Measurements from ENCODE around the gene ZWILCH. TPM values are rescaled to one million over a fixed set of nuclear protein-coding genes. Genes with fewer than 3 reads are reported as not detected.

ZWILCH gene
- total RNA-seq, 2 donors from 2014 or later = 3.0 to 8.4 TPM

- TF ChIP-seq, protein P1, sequence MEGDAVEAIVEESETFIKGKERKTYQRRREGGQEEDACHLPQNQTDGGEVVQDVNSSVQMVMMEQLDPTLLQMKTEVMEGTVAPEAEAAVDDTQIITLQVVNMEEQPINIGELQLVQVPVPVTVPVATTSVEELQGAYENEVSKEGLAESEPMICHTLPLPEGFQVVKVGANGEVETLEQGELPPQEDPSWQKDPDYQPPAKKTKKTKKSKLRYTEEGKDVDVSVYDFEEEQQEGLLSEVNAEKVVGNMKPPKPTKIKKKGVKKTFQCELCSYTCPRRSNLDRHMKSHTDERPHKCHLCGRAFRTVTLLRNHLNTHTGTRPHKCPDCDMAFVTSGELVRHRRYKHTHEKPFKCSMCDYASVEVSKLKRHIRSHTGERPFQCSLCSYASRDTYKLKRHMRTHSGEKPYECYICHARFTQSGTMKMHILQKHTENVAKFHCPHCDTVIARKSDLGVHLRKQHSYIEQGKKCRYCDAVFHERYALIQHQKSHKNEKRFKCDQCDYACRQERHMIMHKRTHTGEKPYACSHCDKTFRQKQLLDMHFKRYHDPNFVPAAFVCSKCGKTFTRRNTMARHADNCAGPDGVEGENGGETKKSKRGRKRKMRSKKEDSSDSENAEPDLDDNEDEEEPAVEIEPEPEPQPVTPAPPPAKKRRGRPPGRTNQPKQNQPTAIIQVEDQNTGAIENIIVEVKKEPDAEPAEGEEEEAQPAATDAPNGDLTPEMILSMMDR (IDR thresholded peaks at IDR 0.05) = no peak
These were observed 68.2 kb downstream of the ZWILCH start for GRCh38 chr15:66573348-66573718.

DNA sequence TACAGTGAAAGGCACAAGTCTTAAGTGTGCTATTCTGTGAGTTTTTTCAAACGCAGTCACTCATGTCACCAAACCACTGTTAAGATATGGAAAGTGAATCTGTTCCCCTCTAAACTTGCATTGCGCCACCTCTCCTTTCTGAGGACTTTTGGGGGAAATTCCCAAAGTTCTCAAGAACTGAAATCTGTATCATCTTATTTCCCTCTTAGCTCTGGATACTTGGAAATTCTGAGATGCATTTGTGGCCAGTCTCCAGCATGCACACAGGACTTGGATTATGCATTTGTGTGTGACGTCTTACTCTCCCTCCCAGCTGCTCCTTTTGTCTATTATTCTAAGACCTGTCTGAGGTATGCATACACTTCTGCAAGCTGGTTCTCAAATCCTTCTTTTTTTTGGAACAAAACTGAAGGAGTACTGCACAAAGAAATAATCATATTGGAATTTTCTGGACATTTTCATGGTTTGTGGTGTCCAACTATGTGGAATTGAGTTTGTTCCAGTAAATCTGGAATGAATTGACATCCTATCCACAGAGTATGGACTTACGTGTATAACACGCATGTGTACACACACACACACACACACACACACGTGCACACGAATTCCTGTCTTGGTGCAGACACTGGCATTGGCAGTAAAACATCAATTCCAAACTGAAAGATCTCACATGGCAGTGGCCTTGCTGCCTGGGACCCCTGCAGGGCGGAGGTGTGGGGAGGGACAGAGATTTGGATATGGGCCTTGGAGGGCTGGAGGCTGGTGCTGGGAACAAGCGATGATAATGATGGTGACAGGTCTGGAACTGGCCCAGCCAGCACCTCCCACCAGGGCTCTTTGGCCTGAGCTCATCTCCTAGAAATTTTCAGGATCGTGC is 68.8 kb downstream of the ZWILCH start:
- no peaks in the 10 kb centered on the region for H3K36me3 ChIP-seq
- H3K4me3 ChIP-seq = no peak overlapping the region
- DNase-seq (ENCODE audit: low spot score) (no peak), ATAC-seq (ENCODE audit: insufficient number of reproducible peaks, low FRiP score, low read depth) (no peak)
- H3K4me1 ChIP-seq (ENCODE audit: control insufficient read depth in 1 of 2, low read depth in 2 of 2) = peaks cover 0 to 10% of the 10 kb centered on the region in 2 donors
- H3K27me3 ChIP-seq (replicated peaks; ENCODE audit: insufficient read depth) = no peaks in the 10 kb centered on the region
- TF ChIP-seq, protein P1 (IDR thresholded peaks at IDR 0.05) = no peak
- H3K27ac ChIP-seq = no peak overlapping the region
- H3K9me3 ChIP-seq = no peaks in the 10 kb centered on the region

More at GRCh38 chr15:66573348-66573718, 68.2 kb downstream of the ZWILCH start:
- Histone ChIP-seq H3K4me3 (no peak overlapping the region), H3K9me3 (no peaks in the 10 kb centered on the region), H3K27me3 (replicated peaks; ENCODE audit: insufficient read depth) (no peaks in the 10 kb centered on the region), H3K36me3 (no peaks in the 10 kb centered on the region), H3K4me1 (ENCODE audit: control insufficient read depth in 1 of 2, low read depth in 2 of 2) (peaks cover 0 to 10% of the 10 kb centered on the region in 2 donors), H3K27ac (no peak overlapping the region)
- no peak for DNase-seq (ENCODE audit: low spot score)
- ATAC-seq (ENCODE audit: insufficient number of reproducible peaks, low FRiP score, low read depth) = no peak

DNA sequence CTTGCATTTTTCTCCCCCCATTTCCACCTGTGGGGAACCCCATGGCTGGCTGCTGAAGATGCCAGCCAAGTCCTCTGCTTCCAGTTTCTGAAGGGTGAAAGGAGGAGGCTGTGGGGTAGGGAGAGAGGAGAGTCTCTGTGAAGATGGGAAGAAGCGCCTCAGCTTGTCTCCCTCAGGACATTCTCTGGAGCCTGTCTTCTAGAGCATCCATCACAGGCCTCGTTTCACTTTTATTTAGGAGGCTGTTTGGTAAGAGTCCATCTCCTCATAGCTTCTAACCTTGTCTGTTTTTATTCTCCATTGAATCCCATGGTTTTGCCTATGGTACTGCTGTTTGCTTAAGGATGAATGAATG is 69.4 kb downstream of the ZWILCH start:
- no peaks in the 10 kb centered on the region for H3K36me3 ChIP-seq
- TF ChIP-seq, protein P1 (IDR thresholded peaks at IDR 0.05) = no peak
- no peak overlapping the region for H3K27ac ChIP-seq
- peaks cover 0 to 10% of the 10 kb centered on the region in 2 donors for H3K4me1 ChIP-seq (ENCODE audit: control insufficient read depth in 1 of 2, low read depth in 2 of 2)
- no peaks in the 10 kb centered on the region for H3K9me3 ChIP-seq
- no peaks in the 10 kb centered on the region for H3K27me3 ChIP-seq (replicated peaks; ENCODE audit: insufficient read depth)
- H3K4me3 ChIP-seq = no peak overlapping the region
- no peak for DNase-seq (ENCODE audit: low spot score)
- no peak for ATAC-seq (ENCODE audit: insufficient number of reproducible peaks, low FRiP score, low read depth)

DNA sequence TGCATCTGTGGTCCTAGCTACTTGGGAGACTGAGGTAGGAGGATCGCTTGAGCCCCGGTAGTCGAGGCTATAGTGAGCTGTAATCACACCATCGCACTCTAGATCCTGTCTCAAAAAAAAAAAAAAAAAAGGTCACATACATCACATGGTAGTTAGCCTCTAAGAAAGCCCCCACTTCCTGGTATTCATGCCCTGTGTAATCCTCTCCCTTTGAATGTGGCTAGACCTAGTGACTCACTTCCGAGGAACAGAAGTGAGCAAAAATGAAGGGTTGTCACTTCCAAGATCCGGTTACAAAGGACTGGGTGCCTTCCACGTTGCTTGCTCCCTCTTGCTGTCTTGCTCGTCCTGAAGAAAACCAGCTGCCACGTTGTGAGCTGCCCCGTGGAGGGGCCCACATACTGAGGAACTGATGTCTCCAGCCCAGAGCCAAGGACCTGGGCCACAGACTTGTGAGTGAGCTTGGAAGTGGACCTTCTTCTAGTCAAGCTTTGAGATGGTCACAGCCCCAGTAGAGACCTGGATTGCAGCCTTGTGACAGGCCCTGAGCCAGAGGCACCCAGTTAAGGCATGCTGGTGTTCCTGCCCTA is 73.3 kb downstream of the ZWILCH start:
- no peak overlapping the region for H3K4me3 ChIP-seq
- TF ChIP-seq, protein P1 (IDR thresholded peaks at IDR 0.05) = no peak
- peaks cover 0 to 10% of the 10 kb centered on the region in 2 donors for H3K4me1 ChIP-seq (ENCODE audit: control insufficient read depth in 1 of 2, low read depth in 2 of 2)
- DNase-seq (ENCODE audit: low spot score) = no peak
- no peak overlapping the region for H3K27ac ChIP-seq
- no peaks in the 10 kb centered on the region for H3K27me3 ChIP-seq (replicated peaks; ENCODE audit: insufficient read depth)
- ATAC-seq (ENCODE audit: insufficient number of reproducible peaks, low FRiP score, low read depth) = no peak
- no peaks in the 10 kb centered on the region for H3K9me3 ChIP-seq
- no peaks in the 10 kb centered on the region for H3K36me3 ChIP-seq

GRCh38 chr15:66580643-66581042 is 75.5 kb downstream of the ZWILCH start:
- TF ChIP-seq, protein P1 (IDR thresholded peaks at IDR 0.05) = no peak
- Histone ChIP-seq H3K27me3 (replicated peaks; ENCODE audit: insufficient read depth) (no peaks in the 10 kb centered on the region), H3K27ac (no peak overlapping the region), H3K4me1 (ENCODE audit: control insufficient read depth in 1 of 2, low read depth in 2 of 2) (no peaks in the 10 kb centered on the region), H3K4me3 (no peak overlapping the region), H3K36me3 (no peaks in the 10 kb centered on the region), H3K9me3 (no peaks in the 10 kb centered on the region)
- DNase-seq (ENCODE audit: low spot score) (no peak), ATAC-seq (ENCODE audit: insufficient number of reproducible peaks, low FRiP score, low read depth) (no peak)
